Keratinocyte (primary cell): ENCODE measurements around the gene CBLB. TPM values are rescaled to one million over a fixed set of nuclear protein-coding genes. Genes with fewer than 3 reads are reported as not detected.
A peak's percentile ranks its signal among the peaks of the same experiment; 100 is the strongest.

Experiments used
- DNase-seq: peaks from one replicate; pipeline ENCODE4 v3.0.0-alpha.2; 2011; ENCODE audit warnings: low read depth, missing footprints, low spot score
- FAIRE-seq: peaks from 2 replicates; lab custom pipeline; 2011; peaks lifted over from hg19 to GRCh38; lab: Jason Lieb, UNC
- H2AFZ ChIP-seq: 2 replicates; pipeline ENCODE4 v1.6.0; 2012; ENCODE audit warnings: low read length, control low read depth, inconsistent platforms; ENCODE audit not compliant: control insufficient read depth
- H3K27ac ChIP-seq: 2 replicates; pipeline ENCODE4 v1.5.1; 2011; ENCODE audit warnings: low read length; ENCODE audit not compliant: control insufficient read depth, insufficient read depth
- H3K27me3 ChIP-seq: 3 replicates; pipeline ENCODE4 v1.6.0; 2011; ENCODE audit warnings: low read length; ENCODE audit not compliant: control insufficient read depth, insufficient read depth; ENCODE audit errors: extremely low read depth
- H3K36me3 ChIP-seq, 2 experiments: 2 replicates in 1 of 2; 3 replicates in 1 of 2; pipeline ENCODE4 v1.5.1; 2011; ENCODE audit warnings: low read length in 2 of 2, mild to moderate bottlenecking in 1 of 2; ENCODE audit not compliant: control insufficient read depth in 2 of 2, insufficient read depth in 2 of 2; ENCODE audit errors: extremely low read depth in 1 of 2
- H3K4me1 ChIP-seq: 3 replicates; pipeline ENCODE4 v1.5.1; 2011; ENCODE audit warnings: low read length; ENCODE audit not compliant: control insufficient read depth, insufficient read depth; ENCODE audit errors: extremely low read depth
- H3K4me2 ChIP-seq: 3 replicates; pipeline ENCODE4 v1.6.0; 2011; ENCODE audit warnings: low read depth, low read length; ENCODE audit not compliant: control insufficient read depth, insufficient read depth; ENCODE audit errors: extremely low read depth
- H3K4me3 ChIP-seq, 3 experiments: fragments of 200-600 bp in 1 of 3; sonication (generic) in 1 of 3; 2 replicates in 2 of 3; 3 replicates in 1 of 3; pipeline ENCODE4 v1.5.1; 2011 to 2016; ENCODE audit warnings: low read length in 3 of 3, mild to moderate bottlenecking in 3 of 3, control low read depth in 2 of 3, inconsistent platforms in 1 of 3, low read depth in 1 of 3, mixed read lengths in 1 of 3, mixed run types in 1 of 3, moderate library complexity in 1 of 3; ENCODE audit not compliant: control insufficient read depth in 2 of 3, insufficient read depth in 2 of 3; ENCODE audit errors: extremely low read depth in 1 of 3
- H3K79me2 ChIP-seq: 2 replicates; pipeline ENCODE4 v1.6.0; 2012; ENCODE audit warnings: low read length; ENCODE audit not compliant: control insufficient read depth, insufficient read depth
- H3K9ac ChIP-seq: 3 replicates; pipeline ENCODE4 v1.6.0; 2011; ENCODE audit warnings: low read length; ENCODE audit not compliant: control insufficient read depth, insufficient read depth; ENCODE audit errors: extremely low read depth
- H3K9me1 ChIP-seq: 3 replicates; pipeline ENCODE4 v1.6.0; 2011; ENCODE audit warnings: low read length; ENCODE audit not compliant: control insufficient read depth, insufficient read depth; ENCODE audit errors: extremely low read depth
- H3K9me3 ChIP-seq: 2 replicates; pipeline ENCODE4 v1.5.1; 2012; ENCODE audit warnings: low read depth, low read length; ENCODE audit not compliant: control insufficient read depth
- H4K20me1 ChIP-seq: 3 replicates; pipeline ENCODE4 v1.6.0; 2011; ENCODE audit warnings: low read length; ENCODE audit not compliant: control insufficient read depth, insufficient read depth; ENCODE audit errors: extremely low read depth
- CTCF ChIP-seq, 3 experiments: IDR thresholded peaks in 1 of 3; conservative IDR thresholded peaks in 1 of 3; optimal IDR thresholded peaks in 1 of 3; 2 replicates in 2 of 3; 3 replicates in 1 of 3; pipeline versions ENCODE3 to v1.5.1; 2011; ENCODE audit warnings: low read length in 3 of 3, mild to moderate bottlenecking in 3 of 3, moderate library complexity in 2 of 3, control low read depth in 1 of 3, inconsistent platforms in 1 of 3; ENCODE audit not compliant: insufficient read depth in 2 of 3; ENCODE audit errors: extremely low read depth in 1 of 3
- EZH2 ChIP-seq: IDR thresholded peaks from one replicate; pipeline ENCODE4 v1.6.1; 2012; ENCODE audit warnings: inconsistent platforms, mild to moderate bottlenecking, low read length, moderate library complexity
- dilution Hi-C: fragments of 300-500 bp; cut with MboI; formaldehyde crosslinking; loops from one replicate; pipeline ENCODE4 v1.7.0; 2020; ENCODE audit warnings: low sequenced_read_pairs; ENCODE audit not compliant: extremely low pct_ligation_motif_present
- polyA plus RNA-seq, 5 experiments: library from polyadenylated mRNA; depleted of rRNA in 3 of 5; stranded (reverse) in 3 of 5; stranded (forward) in 1 of 5; unstranded in 1 of 5; fragments of >200 nt; gene quantifications; 1 replicate in 1 of 5; 2 replicates in 3 of 5; 3 replicates in 1 of 5; pipeline versions ENCODE4 v1.2.1 to v1.2.3, GENCODE V29; 2011 to 2012; ENCODE audit warnings: missing spikeins in 2 of 5, low read depth in 1 of 5, low replicate concordance in 1 of 5

The CBLB gene
- polyA plus RNA-seq, 1 donor (not counting 4 experiments of a cell fraction or from before 2014, with no cell fraction given): 13.6 TPM

GRCh38 chr3:105869531-105869833, 670 bp upstream of the CBLB start:
- Histone ChIP-seq H3K27ac (peak overlapping the region; percentile 74), H3K79me2 (peaks cover 5% of the 10 kb centered on the region), H3K9me3 (no peaks in the 10 kb centered on the region), H3K4me2 (peak overlapping the region; percentile 77), H2AFZ (peak overlapping the region; percentile 78), H3K4me3 (peak overlapping the region; percentile 70 to 99 (median 86)), H3K9me1 (no peaks in the 10 kb centered on the region), H3K27me3 (no peaks in the 10 kb centered on the region), H3K4me1 (peaks cover 13% of the 10 kb centered on the region), H3K36me3 (no peaks in the 10 kb centered on the region), H3K9ac (peak overlapping the region; percentile 81), H4K20me1 (no peaks in the 10 kb centered on the region)
- TF ChIP-seq EZH2 (no peak), CTCF (optimal IDR thresholded peaks at IDR 0.05 in 1 of 3, IDR thresholded peaks at IDR 0.05 in 1 of 3, conservative IDR thresholded peaks at IDR 0.05 in 1 of 3; ENCODE audit: extremely low read depth in 1 of 3, insufficient read depth in 2 of 3, low read length in 3 of 3) (no peak)
- DNase-seq (no peak), FAIRE-seq (no peak)
- dilution Hi-C loops: no loop called here

DNA sequence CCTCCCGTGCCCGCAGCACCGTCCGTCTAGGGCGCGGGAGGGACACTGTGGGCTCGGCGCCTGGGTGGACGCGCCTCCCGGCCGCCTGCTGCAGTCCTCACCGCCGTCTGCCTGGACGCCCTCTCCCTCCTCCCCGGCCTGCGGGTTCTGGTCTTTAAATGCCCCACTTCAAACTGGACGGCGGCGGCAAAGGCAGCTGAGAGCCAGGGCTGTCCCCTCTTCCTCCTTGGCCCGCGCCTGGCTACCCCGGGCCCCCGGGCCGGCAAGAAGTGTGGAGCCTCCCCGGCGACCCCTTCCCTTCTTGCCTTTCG, 426 bp downstream of the CBLB start:
- Histone ChIP-seq H4K20me1 (no peaks in the 10 kb centered on the region), H3K4me3 (peak overlapping the region; percentile 86 to 99 (median 86)), H3K4me2 (peak overlapping the region; percentile 92), H3K9ac (peak overlapping the region; percentile 90), H3K27me3 (no peaks in the 10 kb centered on the region), H3K36me3 (no peaks in the 10 kb centered on the region), H3K9me1 (no peaks in the 10 kb centered on the region), H2AFZ (peak overlapping the region; percentile 95), H3K9me3 (no peaks in the 10 kb centered on the region), H3K27ac (peak overlapping the region; percentile 81), H3K79me2 (peaks cover 5% of the 10 kb centered on the region), H3K4me1 (peaks cover 13% of the 10 kb centered on the region)
- DNase-seq: no peak
- no peak for FAIRE-seq
- TF ChIP-seq CTCF (optimal IDR thresholded peaks at IDR 0.05 in 1 of 3, IDR thresholded peaks at IDR 0.05 in 1 of 3, conservative IDR thresholded peaks at IDR 0.05 in 1 of 3; ENCODE audit: extremely low read depth in 1 of 3, insufficient read depth in 2 of 3, low read length in 3 of 3) (no peak), EZH2 (no peak)
- dilution Hi-C loops: no loop called here
